ENCODE results near the gene NPIPB9. TPM values are rescaled to one million over a fixed set of nuclear protein-coding genes. Genes with fewer than 3 reads are reported as not detected.
"Not testable (repeated sequence)": the region's sequence is repeated elsewhere in the genome, so short reads cannot be mapped to it uniquely, and the experiment has no call there.

The NPIPB9 gene
- 1 to 10 TPM; 3.0 to 8.4 TPM for total RNA-seq

- not testable (repeated sequence) for H3K4me1 ChIP-seq (ENCODE audit: control insufficient read depth in 1 of 2, low read depth in 2 of 2); H3K4me3 ChIP-seq; ATAC-seq (ENCODE audit: insufficient number of reproducible peaks, low FRiP score, low read depth); DNase-seq (ENCODE audit: low spot score); H3K27me3 ChIP-seq (replicated peaks; ENCODE audit: insufficient read depth); H3K9me3 ChIP-seq; H3K27ac ChIP-seq; H3K36me3 ChIP-seq
Measured at GRCh38 chr16:28751487-28751886, at the start of gene NPIPB9. TSS of gene NPIPB9 (plus strand) at chr16:28751787.

- H3K9me3 ChIP-seq; H3K36me3 ChIP-seq; H3K27me3 ChIP-seq (replicated peaks; ENCODE audit: insufficient read depth); DNase-seq (ENCODE audit: low spot score); H3K4me3 ChIP-seq; ATAC-seq (ENCODE audit: insufficient number of reproducible peaks, low FRiP score, low read depth); H3K27ac ChIP-seq; H3K4me1 ChIP-seq (ENCODE audit: control insufficient read depth in 1 of 2, low read depth in 2 of 2): not testable (repeated sequence)
Measured at GRCh38 chr16:28704246-28704645, 47.3 kb upstream of the NPIPB9 start.

GRCh38 chr16:28711220-28712083 lies 40.1 kb upstream of the NPIPB9 start, which contains the start of gene EIF3C:
TSS of gene EIF3C (plus strand) at chr16:28711464. CDS start at chr16:28711687, 223 bp downstream.
- not testable (repeated sequence) for DNase-seq (ENCODE audit: low spot score); H3K4me3 ChIP-seq; H3K4me1 ChIP-seq (ENCODE audit: control insufficient read depth in 1 of 2, low read depth in 2 of 2); H3K36me3 ChIP-seq; H3K9me3 ChIP-seq; H3K27me3 ChIP-seq (replicated peaks; ENCODE audit: insufficient read depth); H3K27ac ChIP-seq
- ATAC-seq (ENCODE audit: insufficient number of reproducible peaks, low FRiP score, low read depth): peak; percentile 96

- not testable (repeated sequence) for H3K4me3 ChIP-seq; H3K27ac ChIP-seq; ATAC-seq (ENCODE audit: insufficient number of reproducible peaks, low FRiP score, low read depth); H3K27me3 ChIP-seq (replicated peaks; ENCODE audit: insufficient read depth); H3K36me3 ChIP-seq; DNase-seq (ENCODE audit: low spot score); H3K4me1 ChIP-seq (ENCODE audit: control insufficient read depth in 1 of 2, low read depth in 2 of 2); H3K9me3 ChIP-seq
Measured at GRCh38 chr16:28722852-28723650, 28.5 kb upstream of the NPIPB9 start.

GRCh38 chr16:28731253-28731652 lies 20.3 kb upstream of the NPIPB9 start:
- not testable (repeated sequence) for H3K4me3 ChIP-seq; H3K27me3 ChIP-seq (replicated peaks; ENCODE audit: insufficient read depth); H3K27ac ChIP-seq; H3K9me3 ChIP-seq; H3K36me3 ChIP-seq; DNase-seq (ENCODE audit: low spot score); H3K4me1 ChIP-seq (ENCODE audit: control insufficient read depth in 1 of 2, low read depth in 2 of 2)
- ATAC-seq (ENCODE audit: insufficient number of reproducible peaks, low FRiP score, low read depth): peak; percentile 50

GRCh38 chr16:28732455-28733124 lies 19.0 kb upstream of the NPIPB9 start:
- not testable (repeated sequence) for H3K4me1 ChIP-seq (ENCODE audit: control insufficient read depth in 1 of 2, low read depth in 2 of 2); H3K36me3 ChIP-seq; H3K27ac ChIP-seq; H3K27me3 ChIP-seq (replicated peaks; ENCODE audit: insufficient read depth); DNase-seq (ENCODE audit: low spot score); H3K4me3 ChIP-seq; H3K9me3 ChIP-seq; ATAC-seq (ENCODE audit: insufficient number of reproducible peaks, low FRiP score, low read depth)

GRCh38 chr16:28739787-28740186 lies 11.8 kb upstream of the NPIPB9 start:
- H3K27me3 ChIP-seq (replicated peaks; ENCODE audit: insufficient read depth); H3K4me1 ChIP-seq (ENCODE audit: control insufficient read depth in 1 of 2, low read depth in 2 of 2); ATAC-seq (ENCODE audit: insufficient number of reproducible peaks, low FRiP score, low read depth); H3K9me3 ChIP-seq; DNase-seq (ENCODE audit: low spot score); H3K36me3 ChIP-seq; H3K27ac ChIP-seq; H3K4me3 ChIP-seq: not testable (repeated sequence)

GRCh38 chr16:28740631-28741030 lies 11.0 kb upstream of the NPIPB9 start:
- not testable (repeated sequence) for H3K36me3 ChIP-seq; H3K27me3 ChIP-seq (replicated peaks; ENCODE audit: insufficient read depth); ATAC-seq (ENCODE audit: insufficient number of reproducible peaks, low FRiP score, low read depth); H3K9me3 ChIP-seq; H3K4me3 ChIP-seq; H3K4me1 ChIP-seq (ENCODE audit: control insufficient read depth in 1 of 2, low read depth in 2 of 2); DNase-seq (ENCODE audit: low spot score); H3K27ac ChIP-seq

GRCh38 chr16:28741295-28741694 lies 10.3 kb upstream of the NPIPB9 start:
- DNase-seq (ENCODE audit: low spot score); H3K27me3 ChIP-seq (replicated peaks; ENCODE audit: insufficient read depth); H3K4me3 ChIP-seq; ATAC-seq (ENCODE audit: insufficient number of reproducible peaks, low FRiP score, low read depth); H3K36me3 ChIP-seq; H3K27ac ChIP-seq; H3K9me3 ChIP-seq; H3K4me1 ChIP-seq (ENCODE audit: control insufficient read depth in 1 of 2, low read depth in 2 of 2): not testable (repeated sequence)

GRCh38 chr16:28746618-28747350 lies 4.8 kb upstream of the NPIPB9 start:
- not testable (repeated sequence) for H3K9me3 ChIP-seq; H3K27me3 ChIP-seq (replicated peaks; ENCODE audit: insufficient read depth); DNase-seq (ENCODE audit: low spot score); H3K4me3 ChIP-seq; ATAC-seq (ENCODE audit: insufficient number of reproducible peaks, low FRiP score, low read depth); H3K4me1 ChIP-seq (ENCODE audit: control insufficient read depth in 1 of 2, low read depth in 2 of 2); H3K27ac ChIP-seq; H3K36me3 ChIP-seq

Data from thoracic aorta (tissue), 2 donors.